Activated T-cell treated with anti-CD3 and anti-CD28 coated beads, Interleukin-2, amount 50 U/mL, for 72 hours (primary cell): Measurements from ENCODE around the gene ZNF547. TPM values are rescaled to one million over a fixed set of nuclear protein-coding genes. Genes with fewer than 3 reads are reported as not detected.

Experiments
- total RNA-seq, 2 donors: library from RNA; stranded (reverse); gene quantifications; one replicate each; pipeline ENCODE4 v1.2.3, GENCODE V29; 2022

ZNF547 gene
- total RNA-seq, 2 donors from 2014 or later: 3.9 to 4.5 TPM

Other genes with a start within 250 kb of the ZNF547 start
- not detected for gene USP29, start 243.6 kb upstream of the ZNF547 start, total RNA-seq
- gene ZIM3, start 218.3 kb upstream of the ZNF547 start, total RNA-seq: not detected
- not detected for gene DUXA, start 196.1 kb upstream of the ZNF547 start, total RNA-seq
- gene ZNF264, start 172.1 kb upstream of the ZNF547 start, total RNA-seq: 10 to 100 TPM; 38.7 to 43.3 TPM
- 1 to 10 TPM; 2.2 to 4.3 TPM for gene AURKC, start 132.5 kb upstream of the ZNF547 start, total RNA-seq
- gene ZNF805, start 122.9 kb upstream of the ZNF547 start, total RNA-seq: 10 to 100 TPM; 14.4 to 16.2 TPM
- 100 to 1,000 TPM; 114 to 129 TPM for gene ZNF460, start 83.1 kb upstream of the ZNF547 start, total RNA-seq
- gene ZNF543, start 43.1 kb upstream of the ZNF547 start, total RNA-seq: 1 to 10 TPM; 8.4 to 9.0 TPM
- 1 to 10 TPM; 8.1 to 8.3 TPM for gene ZNF304, start 12.3 kb upstream of the ZNF547 start, total RNA-seq
- gene TRAPPC2B, start within 50 bp of the ZNF547 start, total RNA-seq: 1 to 10 TPM; 7.3 to 8.5 TPM
- 10 to 100 TPM; 40.4 to 62.8 TPM for gene ZNF548, start 26.3 kb downstream of the ZNF547 start, total RNA-seq
- 10 to 100 TPM; 11.0 to 12.0 TPM for gene ZNF17, start 47.6 kb downstream of the ZNF547 start, total RNA-seq
- 10 to 100 TPM; 16.5 to 18.0 TPM for gene ZNF749, start 71.8 kb downstream of the ZNF547 start, total RNA-seq
- 1 to 10 TPM in 1 of 2 donors, under 1 TPM in 1; 0.37 to 1.1 TPM for gene VN1R1, start 93.6 kb downstream of the ZNF547 start, total RNA-seq
- gene ZNF772, start 114.0 kb downstream of the ZNF547 start, total RNA-seq: 1 to 10 TPM; 6.4 to 7.7 TPM
- gene ZNF419, start 124.2 kb downstream of the ZNF547 start, total RNA-seq: 10 to 100 TPM; 10.2 to 11.1 TPM
- gene ZNF773, start 136.4 kb downstream of the ZNF547 start, total RNA-seq: 10 to 100 TPM; 11.9 to 12.7 TPM
- gene ZNF549, start 163.8 kb downstream of the ZNF547 start, total RNA-seq: 1 to 10 TPM; 6.8 to 6.9 TPM
- gene ZNF550, start 196.3 kb downstream of the ZNF547 start, total RNA-seq: 10 to 100 TPM; 12.2 to 12.9 TPM
- gene ZNF416, start 215.4 kb downstream of the ZNF547 start, total RNA-seq: 1 to 10 TPM; 3.2 to 5.5 TPM
- gene ZIK1, start 220.6 kb downstream of the ZNF547 start, total RNA-seq: 1 to 10 TPM; 5.1 to 9.0 TPM
- 1 to 10 TPM; 5.6 to 7.9 TPM for gene ZNF530, start 236.3 kb downstream of the ZNF547 start, total RNA-seq